D341Med (cell line): Measurements from ENCODE around the gene LMLN.
"Not testable (repeated sequence)": the region's sequence is repeated elsewhere in the genome, so short reads cannot be mapped to it uniquely, and the experiment has no call there.

Source experiments
- DNase-seq: peaks from one replicate; pipeline ENCODE4 v3.0.0; 2012; ENCODE audit warnings: low spot score

The LMLN gene

DNA sequence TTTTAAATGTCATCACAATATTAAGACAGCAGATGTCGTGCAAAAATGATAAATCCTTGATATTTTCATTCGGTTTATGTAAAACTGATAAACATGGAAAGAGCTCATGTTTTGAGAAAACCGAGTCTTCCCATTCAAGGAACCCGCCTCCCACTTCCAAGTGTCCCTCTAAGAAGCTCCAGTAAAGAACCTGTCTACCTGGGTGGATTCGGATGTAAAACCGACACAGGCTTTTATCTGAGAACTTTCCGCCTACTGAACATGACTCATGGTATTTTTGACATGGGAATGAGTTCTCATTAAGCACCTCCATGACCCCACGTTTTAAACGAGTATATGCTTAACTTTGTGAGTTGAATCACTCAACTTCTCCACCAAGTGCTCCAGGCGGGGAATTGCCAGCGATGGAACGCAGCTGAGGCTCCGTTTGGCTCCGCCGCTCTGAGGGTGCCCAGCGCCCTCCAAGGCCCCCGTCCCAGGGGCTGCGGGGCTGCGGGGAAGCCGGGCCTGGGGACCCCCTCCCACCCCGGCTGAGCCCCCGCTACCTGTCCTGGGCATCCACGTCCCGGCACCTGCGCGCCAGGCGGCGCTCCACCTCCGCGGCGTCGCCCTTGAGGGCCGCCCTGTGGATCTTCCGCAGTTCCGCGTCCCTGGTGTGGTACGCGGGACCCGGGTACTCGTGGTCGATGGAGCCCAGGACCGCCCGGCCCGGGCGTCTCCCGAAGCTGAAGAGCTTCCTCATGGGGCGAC is 119.9 kb downstream of the LMLN start:
- no peak for DNase-seq

GRCh38 chr3:198080521-198081384 is 120.7 kb downstream of the LMLN start:
- DNase-seq: peak; percentile 89

GRCh38 chr3:198081421-198081844 is 121.4 kb downstream of the LMLN start:
- peak; percentile 26 for DNase-seq

GRCh38 chr3:198082226-198082625 is 122.2 kb downstream of the LMLN start:
- not testable (repeated sequence) for DNase-seq

DNA sequence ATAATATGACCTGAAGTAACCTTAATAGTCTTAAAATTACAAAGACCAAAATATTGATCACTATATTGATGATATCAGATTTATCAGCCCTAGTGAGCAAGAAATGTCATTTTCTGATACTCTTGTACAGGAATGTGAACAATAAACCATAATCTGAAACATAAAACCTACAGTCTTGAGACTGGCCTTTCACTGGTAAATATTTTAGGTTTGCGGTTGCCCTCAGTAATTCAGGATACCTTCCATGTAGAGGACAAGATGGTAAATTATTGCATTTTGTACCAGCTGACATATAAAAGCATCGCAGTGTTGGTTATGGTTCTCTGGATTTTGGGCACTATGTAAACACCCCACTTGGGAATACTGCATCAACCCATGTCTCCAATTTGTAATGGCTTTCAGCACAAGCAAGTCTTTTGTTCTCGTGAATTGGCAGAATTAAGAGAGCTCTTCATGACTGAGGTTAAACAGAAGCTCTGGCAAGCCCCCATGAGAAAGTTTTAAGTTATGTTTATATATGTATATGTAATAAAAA is 128.5 kb downstream of the LMLN start:
- DNase-seq: no peak

DNA sequence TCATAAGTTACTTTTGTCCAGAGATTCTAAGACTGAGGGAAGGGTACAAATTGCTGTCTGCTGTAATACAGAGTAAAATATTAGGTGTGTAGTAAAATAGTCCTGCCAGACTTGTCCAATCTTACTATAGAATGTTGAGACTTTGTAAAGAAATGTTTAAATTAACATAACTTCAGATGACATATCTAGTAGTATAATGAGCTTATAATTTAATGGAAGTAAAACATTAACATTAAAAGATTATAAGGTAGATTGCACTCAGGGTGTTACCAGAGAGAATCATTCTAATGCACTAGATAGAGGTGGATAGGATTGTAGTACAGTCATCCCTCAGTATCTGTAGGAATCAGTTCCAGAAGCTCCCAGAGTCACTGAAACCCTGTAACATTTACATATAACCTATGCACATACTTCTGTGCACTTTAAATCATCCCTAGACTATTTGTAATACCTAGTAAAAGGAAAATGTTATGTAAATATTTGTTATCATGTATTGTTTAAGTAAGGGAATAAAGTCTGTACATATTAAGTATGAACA is 130.8 kb downstream of the LMLN start:
- no peak for DNase-seq

- DNase-seq: no peak
These were observed 132.3 kb downstream of the LMLN start for GRCh38 chr3:198092276-198092675.

DNA sequence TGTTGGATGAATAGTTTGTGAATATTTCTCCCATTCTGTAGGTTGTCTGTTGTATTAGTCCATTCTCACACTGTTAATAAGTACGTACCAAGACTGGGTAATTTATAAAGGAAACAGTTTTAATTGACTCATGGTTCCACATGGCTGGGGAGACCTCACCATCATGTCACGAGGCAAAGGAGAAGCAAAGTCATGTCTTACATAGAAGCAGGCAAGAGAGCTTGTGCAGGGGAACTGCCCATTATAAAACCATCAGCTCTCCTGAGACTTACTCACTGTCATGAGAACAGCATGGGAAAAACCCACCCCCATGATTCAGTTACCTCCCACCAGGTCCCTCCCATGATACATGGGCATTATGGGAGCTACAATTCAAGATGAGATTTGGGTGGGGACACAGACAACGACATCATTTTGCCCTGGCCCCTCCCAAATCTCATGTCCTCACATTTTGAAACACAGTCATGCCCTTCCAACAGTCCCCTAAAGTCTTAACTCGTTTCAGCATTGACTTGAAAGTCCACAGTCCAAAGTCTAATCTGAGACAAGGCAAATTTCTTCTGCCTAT is 133.2 kb downstream of the LMLN start:
- DNase-seq: no peak
